Omental fat pad (tissue), 4 donors: ENCODE data around the gene NR6A1. TPM values are rescaled to one million over a fixed set of nuclear protein-coding genes. Genes with fewer than 3 reads are reported as not detected.

Experiments used
- ATAC-seq: fragments of 150-250 bp; one replicate; pipeline ENCODE4 v1.9.1; 2016; ENCODE audit warnings: mild to moderate bottlenecking, moderate library complexity; ENCODE audit not compliant: low FRiP score
- DNase-seq: peaks from one replicate; pipeline ENCODE4 v3.0.0-alpha.2; 2019; ENCODE audit warnings: low spot score
- CTCF ChIP-seq, 3 donors: fragments of 450-650 bp; IDR thresholded peaks; one replicate each; pipeline ENCODE4 v1.5.1; 2016 to 2017; ENCODE audit warnings: antibody characterized with exemption in 3 of 3, mild to moderate bottlenecking in 3 of 3, moderate library complexity in 2 of 3
- total RNA-seq, 4 donors: library from RNA; depleted of rRNA; stranded (reverse); fragments of >200 nt; gene quantifications; one replicate each; pipeline ENCODE4 v1.1.0, GENCODE V29; 2016

Gene NR6A1
- total RNA-seq, 4 donors from 2014 or later, result 0.95 to 1.2 (median 1.0) TPM

- ATAC-seq (no peak), DNase-seq (no peak)
- TF ChIP-seq CTCF (IDR thresholded peaks at IDR 0.05), result no peak
Observed at GRCh38 chr9:124716808-124717207, 54.3 kb downstream of the NR6A1 start.

GRCh38 chr9:124710766-124711165 lies 60.3 kb downstream of the NR6A1 start:
- TF ChIP-seq CTCF (IDR thresholded peaks at IDR 0.05), result no peak
- no peak for ATAC-seq

DNA sequence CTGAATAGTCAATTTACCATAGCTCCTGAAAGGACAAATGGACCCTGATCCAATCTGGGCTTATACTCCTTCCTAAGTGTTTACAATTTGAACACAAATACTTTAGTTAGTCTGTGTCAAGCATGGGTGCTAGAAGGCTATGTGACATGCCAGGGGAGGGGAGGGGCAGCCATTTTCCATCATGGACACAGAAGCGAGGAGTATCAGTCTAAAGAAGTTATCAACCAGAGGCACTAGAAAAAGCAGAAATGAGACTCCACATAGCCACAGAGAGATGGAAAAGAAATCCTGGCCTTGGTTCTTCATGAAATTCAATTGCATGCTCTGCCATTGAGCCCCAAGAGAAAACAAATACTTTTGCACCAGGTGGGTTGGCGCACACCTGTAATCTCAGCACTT lies 61.8 kb downstream of the NR6A1 start:
- DNase-seq, result no peak
- no peak for TF ChIP-seq CTCF (IDR thresholded peaks at IDR 0.05)
- ATAC-seq, result no peak

More at GRCh38 chr9:124710766-124711165, 60.3 kb downstream of the NR6A1 start:
- DNase-seq, result no peak

DNA sequence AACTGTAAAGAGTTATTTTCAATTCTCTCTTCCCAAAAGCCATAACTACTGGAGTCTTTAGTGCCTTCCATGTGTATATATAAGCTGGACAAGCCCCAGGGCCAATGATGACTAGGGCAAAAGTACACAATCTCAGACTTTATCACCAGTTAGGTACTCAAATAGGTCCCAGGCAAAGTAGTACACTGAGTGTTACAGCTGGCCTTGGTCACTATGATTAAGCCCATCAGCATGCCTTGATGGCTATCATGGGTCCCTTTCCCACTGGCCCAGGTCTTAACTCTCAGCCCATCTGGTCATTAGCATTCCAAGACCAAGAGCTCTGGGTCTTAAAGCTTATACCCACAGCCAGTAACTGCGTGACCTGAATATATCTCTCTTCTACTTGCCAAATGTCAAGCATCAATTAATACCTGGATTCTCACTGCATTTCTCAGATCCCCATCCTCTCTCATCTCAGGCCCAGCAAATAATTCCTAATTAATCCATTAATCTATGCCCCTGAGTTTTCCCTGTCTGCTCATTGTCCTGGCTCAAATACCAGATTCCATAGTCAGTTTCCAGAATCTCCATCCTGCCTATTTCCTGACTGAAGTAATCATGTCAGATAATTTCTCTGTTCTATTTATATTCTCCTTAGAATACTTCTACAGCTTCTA lies 62.3 kb downstream of the NR6A1 start:
- no peak for TF ChIP-seq CTCF (IDR thresholded peaks at IDR 0.05)
- ATAC-seq, result no peak
- no peak for DNase-seq

DNA sequence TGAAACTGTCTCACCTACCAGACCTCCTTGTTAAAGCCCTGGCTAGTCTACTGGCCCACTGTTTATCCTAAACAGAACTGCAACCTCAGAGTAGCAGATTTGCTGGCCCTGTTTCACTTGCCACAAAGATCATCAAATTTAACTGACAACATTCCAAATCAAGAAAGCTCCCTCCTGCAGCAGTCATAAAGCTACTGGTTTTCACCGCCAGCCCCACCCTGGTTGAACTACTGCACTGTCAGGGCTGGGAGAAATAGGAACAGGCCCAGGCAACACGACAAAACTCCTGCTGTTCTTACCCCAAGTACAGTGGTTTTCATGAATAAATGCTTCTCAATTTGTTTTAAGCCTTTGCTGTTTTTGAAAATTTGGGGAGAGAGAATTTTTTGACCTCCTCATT lies 63.0 kb downstream of the NR6A1 start:
- ATAC-seq (no peak), DNase-seq (no peak)
- TF ChIP-seq CTCF (IDR thresholded peaks at IDR 0.05), result no peak

GRCh38 chr9:124707666-124708065 lies 63.4 kb downstream of the NR6A1 start:
- no peak for ATAC-seq
- no peak for TF ChIP-seq CTCF (IDR thresholded peaks at IDR 0.05)
- no peak for DNase-seq

- DNase-seq, result no peak
- TF ChIP-seq CTCF (IDR thresholded peaks at IDR 0.05), result no peak
- no peak for ATAC-seq
Observed at GRCh38 chr9:124706685-124707084, 64.4 kb downstream of the NR6A1 start.
